PFSK-1 (cell line): ENCODE data around the gene LSMEM2.

Experiments used
- FOXP2 ChIP-seq: optimal IDR thresholded peaks from 2 replicates; pipeline ENCODE3; 2011; ENCODE audit warnings: borderline replicate concordance, control low read depth, inconsistent platforms; ENCODE audit not compliant: insufficient read depth; ENCODE audit errors: extremely low read length, extremely low read depth
- POLR2AphosphoS5 ChIP-seq: IDR thresholded peaks from 2 replicates; pipeline ENCODE4 v1.6.1; 2012; ENCODE audit warnings: low read depth, mild to moderate bottlenecking, control low read depth, low read length, moderate library complexity
- REST ChIP-seq, 2 experiments: IDR thresholded peaks; 2 replicates each; pipeline versions ENCODE4 v1.6.1 to v1.8.0; 2011 to 2012; ENCODE audit warnings: low read depth in 2 of 2, low read length in 2 of 2, control low read depth in 1 of 2, inconsistent platforms in 1 of 2, mild to moderate bottlenecking in 1 of 2, moderate library complexity in 1 of 2; ENCODE audit not compliant: insufficient read depth in 1 of 2
- SIN3A ChIP-seq: IDR thresholded peaks from 2 replicates; pipeline ENCODE4 v1.6.1; 2012; ENCODE audit warnings: mild to moderate bottlenecking, low read length, moderate library complexity, borderline replicate concordance; ENCODE audit not compliant: insufficient read depth
- TAF1 ChIP-seq: IDR thresholded peaks from 2 replicates; pipeline ENCODE4 v1.6.1; 2012; ENCODE audit warnings: low read length, control low read depth, borderline replicate concordance; ENCODE audit not compliant: insufficient read depth

LSMEM2 gene

GRCh38 chr3:50334339-50335075, 55.6 kb downstream of the LSMEM2 start:
- no peak for TF ChIP-seq SIN3A
- no peak for TF ChIP-seq FOXP2
- no peak for TF ChIP-seq POLR2AphosphoS5
- TF ChIP-seq TAF1 = no peak
- TF ChIP-seq REST (IDR thresholded peaks at IDR 0.05; ENCODE audit: insufficient read depth in 1 of 2, low read depth in 2 of 2, low read length in 2 of 2) = no peak

- no peak for TF ChIP-seq TAF1
- TF ChIP-seq POLR2AphosphoS5 = no peak
- TF ChIP-seq REST (IDR thresholded peaks at IDR 0.05; ENCODE audit: insufficient read depth in 1 of 2, low read depth in 2 of 2, low read length in 2 of 2) = no peak
- TF ChIP-seq SIN3A = no peak
- no peak for TF ChIP-seq FOXP2
Observed at GRCh38 chr3:50336452-50337174, 57.7 kb downstream of the LSMEM2 start.

GRCh38 chr3:50337175-50337861, 58.4 kb downstream of the LSMEM2 start:
- TF ChIP-seq FOXP2 (no peak), TAF1 (no peak), POLR2AphosphoS5 (peak; percentile 84)
